Colon (tissue), 2 donors: Measurements from ENCODE around the gene IL17RA.

ENCODE experiments used
- FAIRE-seq: peaks from 2 replicates; lab custom pipeline; 2012; peaks lifted over from hg19 to GRCh38; lab: Jason Lieb, UNC
- donor health status: control.
- donor health status: control.

IL17RA gene

DNA sequence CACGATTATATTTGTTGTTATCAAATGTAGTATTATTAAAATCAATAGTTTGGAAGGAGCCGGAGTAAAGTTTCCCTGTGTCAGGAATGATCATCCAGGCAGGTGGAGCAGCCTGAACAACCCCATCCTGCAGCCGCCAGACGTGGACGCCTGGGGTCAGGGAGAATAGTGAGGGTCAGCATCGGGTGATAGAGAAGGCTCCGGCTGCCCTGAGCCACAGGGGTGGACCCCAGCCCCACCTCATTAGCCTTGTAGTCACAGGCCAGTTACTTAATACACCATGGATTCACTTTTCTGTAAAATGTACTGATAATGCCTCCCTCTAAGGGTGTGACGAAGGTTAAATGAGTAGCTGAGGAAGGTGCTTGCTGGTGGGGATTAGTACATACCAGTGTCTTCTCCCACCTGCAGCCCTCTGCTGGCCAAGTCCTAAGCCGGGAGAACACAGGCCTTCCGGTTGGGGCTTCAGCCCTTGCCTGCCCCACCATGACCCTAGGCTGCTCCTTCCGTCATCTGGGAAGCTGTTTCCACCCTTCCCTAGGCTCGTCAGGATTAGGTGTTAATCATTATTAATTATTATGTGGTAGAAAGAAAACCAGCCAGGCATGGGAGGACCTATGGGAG, 21.5 kb downstream of the IL17RA start:
- no peak for FAIRE-seq

DNA sequence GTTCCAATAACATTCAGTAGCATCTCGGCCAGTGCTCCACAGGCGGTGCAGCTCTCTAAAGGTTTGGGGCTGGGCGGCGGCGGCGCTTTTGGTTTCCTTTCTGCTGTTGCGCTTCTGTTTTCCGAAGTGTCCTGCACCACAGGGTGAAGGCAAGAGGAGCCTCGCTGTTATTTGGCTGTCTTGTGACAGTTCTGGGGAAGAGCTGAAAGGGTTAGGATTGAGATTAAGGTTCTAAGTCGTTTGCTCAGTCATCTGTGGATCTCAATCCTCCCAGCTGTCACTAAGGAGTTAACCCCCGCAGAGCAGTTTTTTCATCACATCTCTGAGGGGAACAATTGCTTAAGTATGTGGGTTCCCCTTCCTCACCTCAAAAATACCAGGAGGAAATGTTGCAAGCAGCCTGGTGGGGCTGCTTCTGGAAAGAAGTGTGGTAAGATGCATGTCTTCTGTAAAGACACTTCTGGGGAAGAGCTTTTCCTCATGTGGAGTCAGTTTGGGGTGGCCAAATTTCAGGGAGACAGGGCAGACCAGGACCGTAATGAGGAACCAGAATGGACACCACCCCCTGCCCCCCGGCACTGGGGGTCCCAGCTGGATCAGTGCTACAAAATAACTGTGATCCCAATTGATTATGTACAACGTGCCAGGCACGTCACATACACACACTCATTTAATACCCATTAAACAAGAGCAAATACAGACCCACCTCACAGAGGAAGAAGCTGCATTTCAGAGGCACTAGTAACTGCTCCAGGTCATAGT, 22.2 kb downstream of the IL17RA start:
- FAIRE-seq, result no peak

DNA sequence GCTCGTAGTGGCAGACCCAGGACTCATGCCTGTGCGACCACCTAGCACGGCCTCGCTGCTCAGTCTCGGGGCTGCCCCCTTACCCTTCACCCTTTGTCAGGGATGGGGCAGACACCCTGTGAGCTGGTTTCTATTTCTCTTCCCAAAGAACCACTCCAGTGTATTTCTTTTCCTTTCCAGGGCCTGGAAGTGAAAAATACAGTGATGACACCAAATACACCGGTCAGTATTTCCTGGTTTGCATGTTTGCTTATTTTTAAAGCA, 22.7 kb downstream of the IL17RA start:
- no peak for FAIRE-seq

DNA sequence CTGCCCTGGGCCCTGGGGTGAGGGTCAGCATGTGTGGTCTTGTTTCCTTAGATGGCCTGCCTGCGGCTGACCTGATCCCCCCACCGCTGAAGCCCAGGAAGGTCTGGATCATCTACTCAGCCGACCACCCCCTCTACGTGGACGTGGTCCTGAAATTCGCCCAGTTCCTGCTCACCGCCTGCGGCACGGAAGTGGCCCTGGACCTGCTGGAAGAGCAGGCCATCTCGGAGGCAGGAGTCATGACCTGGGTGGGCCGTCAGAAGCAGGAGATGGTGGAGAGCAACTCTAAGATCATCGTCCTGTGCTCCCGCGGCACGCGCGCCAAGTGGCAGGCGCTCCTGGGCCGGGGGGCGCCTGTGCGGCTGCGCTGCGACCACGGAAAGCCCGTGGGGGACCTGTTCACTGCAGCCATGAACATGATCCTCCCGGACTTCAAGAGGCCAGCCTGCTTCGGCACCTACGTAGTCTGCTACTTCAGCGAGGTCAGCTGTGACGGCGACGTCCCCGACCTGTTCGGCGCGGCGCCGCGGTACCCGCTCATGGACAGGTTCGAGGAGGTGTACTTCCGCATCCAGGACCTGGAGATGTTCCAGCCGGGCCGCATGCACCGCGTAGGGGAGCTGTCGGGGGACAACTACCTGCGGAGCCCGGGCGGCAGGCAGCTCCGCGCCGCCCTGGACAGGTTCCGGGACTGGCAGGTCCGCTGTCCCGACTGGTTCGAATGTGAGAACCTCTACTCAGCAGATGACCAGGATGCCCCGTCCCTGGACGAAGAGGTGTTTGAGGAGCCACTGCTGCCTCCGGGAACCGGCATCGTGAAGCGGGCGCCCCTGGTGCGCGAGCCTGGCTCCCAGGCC, 23.7 kb downstream of the IL17RA start:
- no peak for FAIRE-seq

DNA sequence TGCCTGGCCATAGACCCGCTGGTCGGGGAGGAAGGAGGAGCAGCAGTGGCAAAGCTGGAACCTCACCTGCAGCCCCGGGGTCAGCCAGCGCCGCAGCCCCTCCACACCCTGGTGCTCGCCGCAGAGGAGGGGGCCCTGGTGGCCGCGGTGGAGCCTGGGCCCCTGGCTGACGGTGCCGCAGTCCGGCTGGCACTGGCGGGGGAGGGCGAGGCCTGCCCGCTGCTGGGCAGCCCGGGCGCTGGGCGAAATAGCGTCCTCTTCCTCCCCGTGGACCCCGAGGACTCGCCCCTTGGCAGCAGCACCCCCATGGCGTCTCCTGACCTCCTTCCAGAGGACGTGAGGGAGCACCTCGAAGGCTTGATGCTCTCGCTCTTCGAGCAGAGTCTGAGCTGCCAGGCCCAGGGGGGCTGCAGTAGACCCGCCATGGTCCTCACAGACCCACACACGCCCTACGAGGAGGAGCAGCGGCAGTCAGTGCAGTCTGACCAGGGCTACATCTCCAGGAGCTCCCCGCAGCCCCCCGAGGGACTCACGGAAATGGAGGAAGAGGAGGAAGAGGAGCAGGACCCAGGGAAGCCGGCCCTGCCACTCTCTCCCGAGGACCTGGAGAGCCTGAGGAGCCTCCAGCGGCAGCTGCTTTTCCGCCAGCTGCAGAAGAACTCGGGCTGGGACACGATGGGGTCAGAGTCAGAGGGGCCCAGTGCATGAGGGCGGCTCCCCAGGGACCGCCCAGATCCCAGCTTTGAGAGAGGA, 24.5 kb downstream of the IL17RA start:
- FAIRE-seq, result no peak

DNA sequence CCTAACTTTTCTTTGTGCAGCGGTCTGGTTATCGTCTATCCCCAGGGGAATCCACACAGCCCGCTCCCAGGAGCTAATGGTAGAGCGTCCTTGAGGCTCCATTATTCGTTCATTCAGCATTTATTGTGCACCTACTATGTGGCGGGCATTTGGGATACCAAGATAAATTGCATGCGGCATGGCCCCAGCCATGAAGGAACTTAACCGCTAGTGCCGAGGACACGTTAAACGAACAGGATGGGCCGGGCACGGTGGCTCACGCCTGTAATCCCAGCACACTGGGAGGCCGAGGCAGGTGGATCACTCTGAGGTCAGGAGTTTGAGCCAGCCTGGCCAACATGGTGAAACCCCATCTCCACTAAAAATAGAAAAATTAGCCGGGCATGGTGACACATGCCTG, 25.2 kb downstream of the IL17RA start:
- FAIRE-seq, result no peak

DNA sequence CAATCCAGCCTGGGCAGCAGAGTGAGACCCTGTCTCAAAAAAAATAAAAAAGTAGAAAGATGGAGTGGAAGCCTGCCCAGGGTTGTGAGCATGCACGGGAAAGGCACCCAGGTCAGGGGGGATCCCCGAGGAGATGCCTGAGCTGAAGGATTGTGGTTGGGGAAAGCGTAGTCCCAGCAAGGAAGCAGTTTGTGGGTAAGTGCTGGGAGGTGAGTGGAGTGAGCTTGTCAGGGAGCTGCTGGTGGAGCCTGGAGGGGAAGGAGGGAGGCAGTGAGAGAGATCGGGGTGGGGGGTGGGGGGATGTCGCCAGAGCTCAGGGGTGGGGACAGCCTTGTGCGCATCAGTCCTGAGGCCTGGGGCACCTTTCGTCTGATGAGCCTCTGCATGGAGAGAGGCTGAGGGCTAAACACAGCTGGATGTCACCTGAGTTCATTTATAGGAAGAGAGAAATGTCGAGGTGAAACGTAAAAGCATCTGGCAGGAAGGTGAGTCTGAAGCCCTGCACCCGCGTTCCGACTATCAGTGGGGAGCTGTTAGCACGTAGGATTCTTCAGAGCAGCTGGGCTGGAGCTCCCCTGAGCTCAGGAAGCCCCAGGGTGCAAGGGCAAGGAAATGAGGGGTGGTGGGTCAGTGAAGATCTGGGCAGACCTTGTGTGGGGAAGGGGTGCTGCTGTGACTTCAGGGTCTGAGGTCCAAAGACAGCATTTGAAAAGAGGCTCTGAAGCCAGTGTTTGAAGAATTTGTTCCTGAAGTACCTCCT, 26.2 kb downstream of the IL17RA start:
- FAIRE-seq, result no peak

DNA sequence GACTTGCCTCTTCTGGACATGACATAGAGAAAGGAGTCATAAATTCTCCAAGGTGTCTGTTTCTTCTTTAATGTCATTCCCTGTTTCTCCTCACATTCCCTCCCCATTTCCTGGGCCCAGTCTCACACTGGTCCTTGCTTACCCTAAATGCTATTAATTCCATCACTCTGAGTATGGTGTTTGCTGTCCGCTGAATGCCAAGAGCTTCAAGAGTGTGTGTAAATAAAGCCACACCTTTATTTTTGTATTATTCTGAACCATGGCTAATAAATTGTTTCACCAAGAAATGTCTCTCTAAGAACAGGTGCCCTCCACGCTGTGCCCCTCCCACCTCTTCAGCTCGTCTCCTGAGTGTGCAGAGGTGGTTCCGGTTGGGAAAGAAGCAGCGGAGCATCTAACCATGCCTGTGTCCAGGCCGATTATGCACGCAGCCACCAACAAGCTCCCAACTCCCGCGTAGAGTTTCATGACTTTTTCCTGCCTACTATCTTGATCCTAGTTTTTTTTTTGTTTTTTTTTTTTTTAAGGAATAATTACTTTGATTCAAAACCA, 27.8 kb downstream of the IL17RA start:
- no peak for FAIRE-seq

DNA sequence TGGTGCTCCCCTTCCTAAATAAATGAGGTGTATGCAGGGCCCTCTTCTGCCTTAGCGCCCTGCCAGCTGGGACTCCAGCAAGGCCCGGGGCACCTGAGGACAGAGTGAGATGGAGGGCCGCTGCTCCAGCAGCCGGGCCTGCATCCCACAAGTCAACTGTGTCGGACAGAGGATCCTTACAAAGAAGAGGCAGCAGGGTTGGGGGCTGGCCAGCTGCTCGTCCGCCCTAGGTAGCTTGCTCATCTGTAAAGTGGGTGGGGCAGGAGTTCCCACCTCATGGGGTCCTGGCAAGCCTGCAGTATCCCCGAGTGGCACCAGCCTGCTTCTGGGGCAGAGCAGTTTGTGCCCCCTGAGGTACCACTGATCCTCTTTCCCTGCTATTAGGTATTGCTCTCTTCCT, 28.8 kb downstream of the IL17RA start:
- FAIRE-seq, result no peak

DNA sequence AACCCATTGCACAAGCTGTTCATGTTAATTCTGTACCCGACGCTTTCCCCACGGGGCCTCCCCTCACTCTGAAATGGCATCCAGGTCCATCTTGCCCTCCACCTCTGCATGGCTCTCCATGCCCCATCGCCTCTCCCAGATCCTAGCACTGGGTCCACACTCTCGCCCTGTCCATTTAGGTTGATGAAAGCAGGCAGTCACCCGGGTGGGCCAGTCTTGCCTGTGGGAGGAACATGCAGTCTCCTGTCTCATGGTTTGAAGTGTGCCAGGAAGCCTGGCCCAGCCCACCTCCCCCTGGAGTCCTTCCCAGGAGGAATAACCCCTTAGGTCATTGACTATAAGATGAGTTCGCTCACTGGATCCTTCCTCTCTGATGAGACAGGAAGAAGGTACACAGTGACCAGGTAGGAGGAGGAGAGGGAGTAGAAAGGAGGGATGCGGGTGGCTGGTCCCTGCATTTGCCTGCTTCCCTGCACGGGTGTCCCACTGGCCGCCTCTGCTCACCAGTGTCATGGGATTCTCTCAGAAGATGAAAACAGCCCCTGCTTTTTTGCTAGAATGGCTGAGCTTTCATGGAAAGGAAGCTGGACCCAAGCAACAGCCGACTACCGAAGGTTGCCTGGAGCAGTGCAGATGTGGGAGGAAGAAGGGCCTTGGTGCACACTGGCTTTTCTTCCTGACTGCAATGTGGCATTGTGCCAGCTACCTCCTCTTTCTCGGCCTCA, 29.5 kb downstream of the IL17RA start:
- FAIRE-seq, result no peak

DNA sequence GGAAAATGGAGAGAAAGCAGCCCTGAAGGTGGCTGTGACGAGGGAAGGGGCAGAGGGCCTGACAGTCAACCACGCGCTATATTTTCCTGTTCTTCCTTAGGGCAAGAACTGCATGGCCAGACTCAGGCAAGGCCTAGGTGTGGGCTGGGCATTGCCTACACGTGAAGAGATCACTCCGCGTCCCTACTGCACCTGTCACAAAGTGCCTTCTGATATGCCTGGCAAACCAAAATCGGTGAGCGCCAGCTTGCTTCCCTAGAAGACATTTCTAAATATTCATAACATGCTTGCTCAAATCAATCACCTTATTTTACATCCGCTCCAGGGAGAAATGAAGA, 30.1 kb downstream of the IL17RA start:
- FAIRE-seq, result no peak

DNA sequence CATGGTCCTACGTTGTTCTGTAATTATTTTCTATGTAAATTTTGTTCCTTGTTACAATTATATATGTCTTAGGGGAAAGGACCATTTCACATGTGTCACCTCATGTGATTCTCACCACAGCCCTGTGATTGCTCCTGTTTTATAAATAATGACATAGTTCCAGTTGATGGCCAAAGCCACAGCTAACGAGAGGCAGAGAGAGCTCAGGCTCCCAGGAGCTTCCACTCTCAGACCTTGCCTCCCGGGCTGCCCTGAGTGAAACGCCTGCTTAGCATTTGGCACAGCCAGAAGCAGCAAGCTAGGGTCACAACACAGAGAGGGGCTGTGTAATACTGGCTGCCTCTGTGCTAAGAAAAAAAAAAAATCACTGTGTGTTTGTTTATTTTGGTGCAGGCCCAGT, 30.4 kb downstream of the IL17RA start:
- no peak for FAIRE-seq

DNA sequence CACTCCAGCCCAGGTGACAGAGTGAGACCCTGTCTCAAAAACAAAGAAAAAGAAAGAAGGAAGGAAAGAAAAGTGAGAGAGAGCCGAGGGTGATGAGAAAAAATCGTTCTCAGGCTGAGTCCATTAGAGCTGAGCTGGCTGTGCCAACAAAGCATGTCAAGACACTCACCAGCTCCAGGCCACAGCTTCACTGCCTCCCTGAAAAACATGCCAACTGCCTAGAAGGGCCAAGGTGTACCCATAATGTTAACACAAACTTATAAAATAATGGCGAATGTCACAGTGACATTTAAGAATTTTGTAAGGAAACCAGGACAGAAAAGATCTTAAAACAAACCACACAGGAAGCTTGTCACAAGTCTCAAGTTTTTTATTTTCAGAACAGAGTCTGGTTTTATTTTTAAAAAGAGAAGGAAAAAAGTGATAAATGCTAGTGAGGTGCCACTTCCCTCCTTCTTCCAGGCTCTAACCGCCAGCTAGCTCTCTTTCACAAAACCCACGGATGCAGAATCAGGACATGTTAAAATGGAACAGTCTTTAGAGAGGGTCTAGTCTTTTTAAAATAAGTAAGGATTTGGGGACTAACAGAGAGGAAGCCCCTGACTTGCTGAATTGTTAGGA, 31.3 kb downstream of the IL17RA start:
- no peak for FAIRE-seq

DNA sequence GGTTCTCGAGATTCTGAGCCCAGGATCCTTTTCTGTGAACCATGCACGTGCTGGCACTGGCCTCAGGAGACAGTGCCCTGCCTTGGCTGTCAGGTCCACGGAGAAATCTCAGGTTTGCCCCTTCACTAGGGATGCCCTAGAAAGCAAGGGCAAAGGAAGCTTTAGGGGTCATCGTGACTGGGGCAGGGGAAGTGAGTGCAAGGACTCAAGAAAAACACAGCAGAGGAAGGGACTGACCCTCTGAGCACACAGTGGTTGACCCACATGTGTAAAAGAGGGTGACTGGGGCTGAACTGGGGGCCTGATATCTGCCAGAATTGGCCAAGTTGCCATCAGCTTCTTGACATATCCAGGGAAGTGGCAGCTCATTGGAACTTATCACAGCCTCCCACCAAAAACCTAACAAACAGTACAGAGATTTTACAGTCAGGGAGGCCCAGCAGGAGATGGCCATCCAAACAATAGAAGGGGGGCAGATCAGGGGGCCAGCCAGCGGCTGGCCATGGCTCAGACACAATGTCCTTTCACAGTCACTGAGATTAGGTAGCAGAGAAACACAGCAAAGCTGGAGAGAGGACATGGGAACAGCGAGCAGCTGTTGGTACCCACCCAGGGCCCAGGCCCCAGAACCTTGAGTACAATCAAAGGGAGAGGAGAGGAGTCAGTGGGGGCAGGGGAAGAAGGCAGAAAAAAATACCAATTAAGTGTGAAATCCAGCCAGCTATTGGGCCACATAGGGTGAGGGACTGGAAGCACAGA, 32.0 kb downstream of the IL17RA start:
- no peak for FAIRE-seq

DNA sequence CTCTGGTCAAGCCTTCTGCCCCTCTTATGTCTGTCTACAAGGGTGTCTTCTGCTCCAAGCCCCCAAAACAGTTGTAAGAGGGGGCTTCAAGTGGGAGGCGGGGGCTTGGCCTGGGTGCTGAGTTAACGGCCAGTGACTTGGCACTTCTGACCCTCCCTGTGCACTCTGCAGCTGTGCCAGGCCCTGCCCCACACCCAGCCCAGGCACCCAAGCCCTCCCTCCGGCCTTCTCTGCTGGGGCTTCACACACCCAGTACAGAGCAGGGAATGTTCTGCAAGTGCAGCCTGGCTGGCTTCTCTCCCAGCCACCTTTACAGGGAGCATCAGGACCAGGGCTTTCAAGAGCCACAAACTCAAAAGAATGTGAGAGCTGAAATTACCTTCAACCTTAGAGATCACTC, 32.6 kb downstream of the IL17RA start:
- no peak for FAIRE-seq

DNA sequence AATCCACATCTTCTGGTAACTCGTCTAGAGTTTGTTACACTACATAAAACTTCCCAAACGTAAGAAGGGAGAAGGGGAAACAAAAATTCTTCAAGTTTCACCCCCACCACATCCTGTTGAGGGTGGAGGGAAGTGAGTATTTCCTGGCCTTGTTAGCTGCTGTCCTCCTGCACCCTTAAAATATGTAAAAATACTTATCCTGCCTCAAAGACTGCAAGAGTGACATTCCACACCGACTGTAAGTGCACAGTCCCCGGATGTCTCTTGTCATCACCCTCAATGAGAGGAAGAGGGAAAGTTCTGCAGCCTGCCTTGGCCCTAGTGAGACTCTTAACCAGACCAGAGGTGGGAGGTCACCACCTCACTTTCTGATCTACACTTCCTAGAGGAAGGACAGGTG, 33.1 kb downstream of the IL17RA start:
- no peak for FAIRE-seq

DNA sequence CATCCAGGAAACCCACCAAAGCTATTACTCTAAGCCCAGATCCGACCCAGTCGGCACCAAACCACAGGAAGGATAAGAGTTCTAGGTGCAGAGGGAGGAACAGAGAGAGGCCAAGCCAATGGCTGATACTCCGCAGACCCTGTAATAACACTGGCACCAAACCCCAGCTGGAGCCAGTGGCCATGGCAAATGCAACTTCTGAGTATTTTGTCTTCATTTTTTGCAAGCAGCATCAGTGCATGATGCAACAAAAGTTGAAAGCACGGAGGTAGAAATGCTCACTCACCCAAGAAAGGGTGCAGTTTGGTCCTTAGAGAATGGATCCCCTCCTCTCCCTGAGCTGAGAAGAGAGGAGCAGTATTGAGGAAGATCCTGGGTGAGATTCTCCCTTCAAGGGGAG, 33.5 kb downstream of the IL17RA start:
- FAIRE-seq, result no peak

DNA sequence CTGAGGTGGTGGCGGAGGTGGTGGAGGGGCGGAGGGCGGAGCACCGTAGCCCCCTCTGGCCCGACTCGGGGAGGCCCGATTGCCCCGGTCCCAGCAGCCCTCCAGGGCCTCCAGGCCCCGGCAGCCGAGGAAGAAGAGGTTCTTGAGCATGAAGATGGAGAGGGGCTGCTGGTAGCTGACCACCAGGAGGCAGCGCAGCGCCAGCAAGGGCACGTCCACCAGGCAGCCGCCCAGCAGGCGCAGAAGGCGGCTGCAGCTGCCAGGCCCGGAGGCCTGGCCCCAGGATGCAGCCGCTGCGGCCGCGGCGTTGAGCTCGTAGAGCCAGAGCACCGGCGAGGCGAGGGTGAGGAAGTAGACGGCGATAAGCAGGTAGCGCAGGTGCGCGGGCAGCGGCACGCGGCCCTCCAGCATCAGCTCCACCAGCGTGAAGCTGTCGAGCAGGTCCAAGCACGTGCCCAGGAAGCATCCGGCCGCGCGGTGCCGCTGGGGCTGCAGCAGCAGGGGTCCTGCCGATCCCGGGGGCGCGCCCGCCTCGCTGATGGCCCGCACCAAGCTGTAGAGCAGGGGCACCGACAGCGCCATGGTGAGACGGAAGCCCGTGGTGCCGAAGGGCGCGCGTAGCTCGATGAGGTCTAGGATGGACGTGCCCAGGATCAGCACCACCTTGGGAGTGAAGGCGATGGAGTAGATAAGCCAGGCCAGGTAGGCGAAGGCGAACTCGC, 34.8 kb downstream of the IL17RA start:
- no peak for FAIRE-seq

DNA sequence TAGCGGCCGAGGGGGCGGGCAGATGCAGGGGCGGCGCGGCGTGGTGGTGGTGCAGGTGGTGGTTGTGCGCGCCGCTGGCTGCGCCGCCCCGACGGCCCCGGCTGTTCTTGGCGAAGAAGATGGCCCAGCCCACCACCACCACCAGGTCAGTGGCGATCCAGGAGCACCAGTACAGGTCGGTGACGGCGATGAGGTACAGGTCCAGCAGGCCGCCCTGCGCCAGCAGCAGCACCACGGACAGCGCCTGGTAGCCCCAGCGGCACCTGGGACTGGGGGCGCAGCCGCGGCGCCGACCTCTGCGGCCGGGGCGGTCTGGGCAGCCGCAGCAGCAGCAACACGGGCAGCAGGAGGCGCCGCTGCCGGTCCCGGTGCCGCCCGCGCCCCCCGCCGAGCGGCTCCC, 35.5 kb downstream of the IL17RA start:
- FAIRE-seq, result no peak
